Measurements from ENCODE around the gene PDCL2. TPM values are rescaled to one million over a fixed set of nuclear protein-coding genes. Genes with fewer than 3 reads are reported as not detected.
A peak's percentile ranks its signal among the peaks of the same experiment; 100 is the strongest.

The PDCL2 gene
- total and polyA plus RNA-seq, 2 of the 13 experiments (the other 11 are each of a cell fraction or from before 2014, with no cell fraction given): not detected

DNA sequence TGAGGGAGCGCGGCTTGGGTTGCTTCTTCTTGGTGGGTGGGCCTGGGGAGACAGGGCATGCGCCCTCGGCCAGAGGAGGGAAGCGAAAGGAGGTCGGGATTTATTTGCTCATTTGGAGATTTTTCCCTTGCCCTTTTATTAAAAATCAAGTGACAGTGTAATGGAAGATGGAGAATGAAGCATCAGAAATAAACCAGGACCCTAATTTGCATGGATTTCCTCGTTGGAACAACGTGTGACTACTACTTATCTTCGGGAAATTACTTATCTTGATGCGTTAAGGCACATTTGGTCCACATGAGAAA is 44.6 kb downstream of the PDCL2 start (continued):
- TF ChIP-seq GABPA (IDR thresholded peaks at IDR 0.05; ENCODE audit: low read depth, low read length) (no peak), GABPA (CRISPR knock-in tag; IDR thresholded peaks at IDR 0.05; ENCODE audit: low read depth) (0 out of 2 replicates have a peak, but pooled peaks have one; percentile 6), ZFP41 (CRISPR knock-in tag; IDR thresholded peaks at IDR 0.05; ENCODE audit: borderline replicate concordance) (no peak), ZSCAN22 (CRISPR knock-in tag; IDR thresholded peaks at IDR 0.05) (no peak), TBP (CRISPR knock-in tag; IDR thresholded peaks at IDR 0.05) (no peak), SMAD3 (CRISPR knock-in tag; IDR thresholded peaks at IDR 0.05) (0 out of 2 replicates have a peak, but pooled peaks have one; percentile 0)
- TF ChIP-seq, protein P1, sequence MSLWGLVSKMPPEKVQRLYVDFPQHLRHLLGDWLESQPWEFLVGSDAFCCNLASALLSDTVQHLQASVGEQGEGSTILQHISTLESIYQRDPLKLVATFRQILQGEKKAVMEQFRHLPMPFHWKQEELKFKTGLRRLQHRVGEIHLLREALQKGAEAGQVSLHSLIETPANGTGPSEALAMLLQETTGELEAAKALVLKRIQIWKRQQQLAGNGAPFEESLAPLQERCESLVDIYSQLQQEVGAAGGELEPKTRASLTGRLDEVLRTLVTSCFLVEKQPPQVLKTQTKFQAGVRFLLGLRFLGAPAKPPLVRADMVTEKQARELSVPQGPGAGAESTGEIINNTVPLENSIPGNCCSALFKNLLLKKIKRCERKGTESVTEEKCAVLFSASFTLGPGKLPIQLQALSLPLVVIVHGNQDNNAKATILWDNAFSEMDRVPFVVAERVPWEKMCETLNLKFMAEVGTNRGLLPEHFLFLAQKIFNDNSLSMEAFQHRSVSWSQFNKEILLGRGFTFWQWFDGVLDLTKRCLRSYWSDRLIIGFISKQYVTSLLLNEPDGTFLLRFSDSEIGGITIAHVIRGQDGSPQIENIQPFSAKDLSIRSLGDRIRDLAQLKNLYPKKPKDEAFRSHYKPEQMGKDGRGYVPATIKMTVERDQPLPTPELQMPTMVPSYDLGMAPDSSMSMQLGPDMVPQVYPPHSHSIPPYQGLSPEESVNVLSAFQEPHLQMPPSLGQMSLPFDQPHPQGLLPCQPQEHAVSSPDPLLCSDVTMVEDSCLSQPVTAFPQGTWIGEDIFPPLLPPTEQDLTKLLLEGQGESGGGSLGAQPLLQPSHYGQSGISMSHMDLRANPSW (CRISPR knock-in tag; IDR thresholded peaks at IDR 0.05; ENCODE audit: borderline replicate concordance): no peak
- TF ChIP-seq, protein P2, sequence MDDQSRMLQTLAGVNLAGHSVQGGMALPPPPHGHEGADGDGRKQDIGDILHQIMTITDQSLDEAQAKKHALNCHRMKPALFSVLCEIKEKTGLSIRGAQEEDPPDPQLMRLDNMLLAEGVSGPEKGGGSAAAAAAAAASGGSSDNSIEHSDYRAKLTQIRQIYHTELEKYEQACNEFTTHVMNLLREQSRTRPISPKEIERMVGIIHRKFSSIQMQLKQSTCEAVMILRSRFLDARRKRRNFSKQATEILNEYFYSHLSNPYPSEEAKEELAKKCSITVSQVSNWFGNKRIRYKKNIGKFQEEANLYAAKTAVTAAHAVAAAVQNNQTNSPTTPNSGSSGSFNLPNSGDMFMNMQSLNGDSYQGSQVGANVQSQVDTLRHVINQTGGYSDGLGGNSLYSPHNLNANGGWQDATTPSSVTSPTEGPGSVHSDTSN (CRISPR knock-in tag; IDR thresholded peaks at IDR 0.05; ENCODE audit: borderline replicate concordance): no peak
- TF ChIP-seq, protein P3, sequence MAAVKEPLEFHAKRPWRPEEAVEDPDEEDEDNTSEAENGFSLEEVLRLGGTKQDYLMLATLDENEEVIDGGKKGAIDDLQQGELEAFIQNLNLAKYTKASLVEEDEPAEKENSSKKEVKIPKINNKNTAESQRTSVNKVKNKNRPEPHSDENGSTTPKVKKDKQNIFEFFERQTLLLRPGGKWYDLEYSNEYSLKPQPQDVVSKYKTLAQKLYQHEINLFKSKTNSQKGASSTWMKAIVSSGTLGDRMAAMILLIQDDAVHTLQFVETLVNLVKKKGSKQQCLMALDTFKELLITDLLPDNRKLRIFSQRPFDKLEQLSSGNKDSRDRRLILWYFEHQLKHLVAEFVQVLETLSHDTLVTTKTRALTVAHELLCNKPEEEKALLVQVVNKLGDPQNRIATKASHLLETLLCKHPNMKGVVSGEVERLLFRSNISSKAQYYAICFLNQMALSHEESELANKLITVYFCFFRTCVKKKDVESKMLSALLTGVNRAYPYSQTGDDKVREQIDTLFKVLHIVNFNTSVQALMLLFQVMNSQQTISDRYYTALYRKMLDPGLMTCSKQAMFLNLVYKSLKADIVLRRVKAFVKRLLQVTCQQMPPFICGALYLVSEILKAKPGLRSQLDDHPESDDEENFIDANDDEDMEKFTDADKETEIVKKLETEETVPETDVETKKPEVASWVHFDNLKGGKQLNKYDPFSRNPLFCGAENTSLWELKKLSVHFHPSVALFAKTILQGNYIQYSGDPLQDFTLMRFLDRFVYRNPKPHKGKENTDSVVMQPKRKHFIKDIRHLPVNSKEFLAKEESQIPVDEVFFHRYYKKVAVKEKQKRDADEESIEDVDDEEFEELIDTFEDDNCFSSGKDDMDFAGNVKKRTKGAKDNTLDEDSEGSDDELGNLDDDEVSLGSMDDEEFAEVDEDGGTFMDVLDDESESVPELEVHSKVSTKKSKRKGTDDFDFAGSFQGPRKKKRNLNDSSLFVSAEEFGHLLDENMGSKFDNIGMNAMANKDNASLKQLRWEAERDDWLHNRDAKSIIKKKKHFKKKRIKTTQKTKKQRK (IDR thresholded peaks at IDR 0.05; ENCODE audit: low read length): no peak
